ENCODE data around the gene CCDC88C.

Gene CCDC88C

DNA sequence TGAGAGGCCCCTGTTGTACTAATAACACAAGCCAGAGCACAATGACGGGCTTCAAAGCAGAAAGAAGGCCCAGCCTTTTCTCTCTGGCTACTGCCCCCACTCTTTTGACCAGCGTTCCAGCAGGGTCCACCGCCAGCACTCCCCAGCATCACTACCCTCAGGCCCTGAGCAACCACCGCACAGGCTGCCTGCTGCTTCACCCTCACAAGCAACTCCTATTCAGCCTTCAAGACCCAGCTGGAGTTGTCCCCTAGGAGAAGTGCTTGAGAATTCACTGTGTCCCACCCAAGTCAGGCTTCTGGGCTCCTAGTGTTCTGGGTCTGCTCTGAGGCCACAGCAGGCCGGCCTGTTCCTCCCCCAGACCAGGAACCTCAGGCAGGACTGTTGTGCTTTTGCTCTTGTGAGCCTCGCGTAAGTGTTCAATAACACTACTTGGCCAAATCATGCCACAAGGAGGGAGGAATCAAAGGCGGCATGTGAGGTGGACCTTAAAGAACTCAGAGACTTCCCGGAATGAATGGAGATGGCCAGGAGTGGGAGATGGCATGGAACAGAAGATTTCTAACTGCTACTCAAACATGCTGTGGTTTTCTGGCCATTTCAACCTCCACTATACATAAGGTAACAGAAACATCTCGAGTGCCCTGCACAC, 89.8 kb downstream of the CCDC88C start:
- 89% methylated on average over 8 of the region's 10 CpGs for WGBS

DNA sequence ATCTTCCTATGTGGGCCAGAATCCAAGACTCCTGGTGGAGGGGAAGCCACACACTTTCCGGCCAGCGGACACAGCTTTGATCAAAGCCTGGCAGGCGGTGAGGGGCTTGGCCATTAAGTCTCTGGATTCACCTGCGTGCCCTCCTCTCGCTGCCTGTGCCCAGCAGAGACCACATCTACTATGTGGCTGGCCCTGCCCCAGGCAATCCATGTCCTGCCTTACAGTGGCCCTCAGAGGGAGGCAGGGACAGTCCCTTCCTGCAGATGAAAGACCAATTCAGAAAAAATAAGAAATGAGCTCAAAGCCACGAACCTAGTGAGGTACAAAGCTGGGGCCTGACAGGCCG, 90.4 kb downstream of the CCDC88C start:
- H3K79me1 ChIP-seq (replicated peaks; ENCODE audit: low read length, poor library complexity, severe bottlenecking) = no peaks in the 10 kb centered on the region
- H2AFZ ChIP-seq (ENCODE audit: low read depth, low read length) = no peak overlapping the region
- no peak overlapping the region for H4K8ac ChIP-seq (ENCODE audit: low read length)
- no peak for DNase-seq
- H4K91ac ChIP-seq (ENCODE audit: low read length) = no peak overlapping the region
- H3K27me3 ChIP-seq (ENCODE audit: control insufficient read depth in 1 of 2, insufficient read depth in 1 of 2, low read length in 2 of 2) = peaks cover 3 to 85% of the 10 kb centered on the region in 2 experiments
- H3K9me3 ChIP-seq (ENCODE audit: control insufficient read depth, low read length) = no peaks in the 10 kb centered on the region
- H3K4ac ChIP-seq (ENCODE audit: low read depth in 1 of 2, low read length in 2 of 2) = no peak overlapping the region
- H3K23ac ChIP-seq (ENCODE audit: low read length in 2 of 2) = no peak overlapping the region
- H3K4me3 ChIP-seq (ENCODE audit: insufficient read depth in 1 of 2, low read depth in 1 of 2, low read length in 2 of 2) = no peak overlapping the region
- 86% methylated on average over 7 of the region's 7 CpGs for WGBS
- H3K4me2 ChIP-seq (ENCODE audit: low read length, poor library complexity, severe bottlenecking) = no peak overlapping the region
- H3K14ac ChIP-seq (ENCODE audit: low read length in 2 of 2) = peak overlapping the region in 1 of 2 experiments; percentile 61
- H2BK5ac ChIP-seq (ENCODE audit: low read depth, low read length, poor library complexity, severe bottlenecking) = no peak overlapping the region
- peaks cover 0 to 3% of the 10 kb centered on the region in 2 experiments for H3K36me3 ChIP-seq (ENCODE audit: control insufficient read depth in 1 of 2, insufficient read depth in 2 of 2, low read depth in 1 of 2, low read length in 2 of 2)
- no peak overlapping the region for H3K27ac ChIP-seq (ENCODE audit: low read length, poor library complexity, severe bottlenecking)
- no peak overlapping the region for H2BK12ac ChIP-seq (ENCODE audit: low read length in 2 of 2)
- no peak overlapping the region for H3K18ac ChIP-seq (ENCODE audit: low read depth in 1 of 2, low read length in 2 of 2)
- no peak overlapping the region for H2AK5ac ChIP-seq (ENCODE audit: low read length, severe bottlenecking)
- H3K4me1 ChIP-seq (ENCODE audit: control insufficient read depth, insufficient read depth, low read depth, low read length) = peaks cover 5% of the 10 kb centered on the region
- H3K9ac ChIP-seq (ENCODE audit: low read length) = no peak overlapping the region
- no peak overlapping the region for H2BK120ac ChIP-seq (ENCODE audit: low read depth, low read length)
- no peak overlapping the region for H2BK15ac ChIP-seq (ENCODE audit: low read depth, poor library complexity, severe bottlenecking)

More for the DNA sequence above, 89.8 kb downstream of the CCDC88C start:
- peaks cover 0 to 3% of the 10 kb centered on the region in 2 experiments for H3K36me3 ChIP-seq (ENCODE audit: control insufficient read depth in 1 of 2, insufficient read depth in 2 of 2, low read depth in 1 of 2, low read length in 2 of 2)
- H4K91ac ChIP-seq (ENCODE audit: low read length) = no peak overlapping the region
- no peak overlapping the region for H2BK5ac ChIP-seq (ENCODE audit: low read depth, low read length, poor library complexity, severe bottlenecking)
- no peak overlapping the region for H3K14ac ChIP-seq (ENCODE audit: low read length in 2 of 2)
- H4K8ac ChIP-seq (ENCODE audit: low read length) = no peak overlapping the region
- peaks cover 3 to 90% of the 10 kb centered on the region in 2 experiments for H3K27me3 ChIP-seq (ENCODE audit: control insufficient read depth in 1 of 2, insufficient read depth in 1 of 2, low read length in 2 of 2)
- H3K9ac ChIP-seq (ENCODE audit: low read length) = no peak overlapping the region
- H3K27ac ChIP-seq (ENCODE audit: low read length, poor library complexity, severe bottlenecking) = no peak overlapping the region
- H2BK15ac ChIP-seq (ENCODE audit: low read depth, poor library complexity, severe bottlenecking) = no peak overlapping the region
- H3K23ac ChIP-seq (ENCODE audit: low read length in 2 of 2) = no peak overlapping the region
- H2AFZ ChIP-seq (ENCODE audit: low read depth, low read length) = no peak overlapping the region
- H2BK12ac ChIP-seq (ENCODE audit: low read length in 2 of 2) = no peak overlapping the region
- H3K79me1 ChIP-seq (replicated peaks; ENCODE audit: low read length, poor library complexity, severe bottlenecking) = no peaks in the 10 kb centered on the region
- no peak overlapping the region for H2BK120ac ChIP-seq (ENCODE audit: low read depth, low read length)
- no peak overlapping the region for H3K4me3 ChIP-seq (ENCODE audit: insufficient read depth in 1 of 2, low read depth in 1 of 2, low read length in 2 of 2)
- H2AK5ac ChIP-seq (ENCODE audit: low read length, severe bottlenecking) = no peak overlapping the region
- H3K4me2 ChIP-seq (ENCODE audit: low read length, poor library complexity, severe bottlenecking) = no peak overlapping the region
- no peak overlapping the region for H3K4ac ChIP-seq (ENCODE audit: low read depth in 1 of 2, low read length in 2 of 2)
- peaks cover 5% of the 10 kb centered on the region for H3K4me1 ChIP-seq (ENCODE audit: control insufficient read depth, insufficient read depth, low read depth, low read length)
- H3K18ac ChIP-seq (ENCODE audit: low read depth in 1 of 2, low read length in 2 of 2) = no peak overlapping the region
- H3K9me3 ChIP-seq (ENCODE audit: control insufficient read depth, low read length) = no peaks in the 10 kb centered on the region
- DNase-seq = no peak

DNA sequence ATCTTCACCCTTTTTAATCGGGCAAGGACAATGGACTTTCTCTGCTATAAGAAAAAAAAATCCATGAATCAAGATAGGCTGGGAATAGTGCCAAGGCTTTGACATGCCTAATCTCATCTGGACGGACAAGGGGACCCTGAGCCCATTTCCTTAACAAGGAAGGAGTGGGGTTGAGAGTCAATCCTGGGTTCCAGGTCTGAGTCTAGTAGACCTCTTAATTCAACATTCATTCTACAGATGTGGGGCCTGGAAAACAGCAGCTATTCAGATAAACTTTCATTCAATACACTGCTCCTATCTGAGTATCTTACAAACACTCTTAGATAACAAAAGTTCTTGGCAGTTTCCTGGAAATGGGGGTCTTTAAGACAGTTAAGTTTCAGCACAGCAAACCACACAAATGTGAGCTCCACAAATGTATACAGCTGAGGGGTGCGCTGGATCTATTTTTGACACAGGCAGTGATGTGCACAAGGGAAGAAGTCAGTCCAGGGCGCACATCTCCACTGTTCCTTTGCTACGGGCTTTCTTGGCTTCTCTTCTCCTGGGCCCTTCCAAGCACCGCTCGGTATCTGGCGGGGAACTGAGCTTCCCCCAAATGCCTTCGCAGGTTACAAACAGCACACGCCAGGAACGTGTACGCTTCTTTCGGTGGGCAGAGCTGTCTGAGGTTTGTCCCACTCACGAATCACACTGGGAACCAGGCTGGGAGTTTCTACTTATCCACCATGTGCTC, 90.9 kb downstream of the CCDC88C start:
- no peak overlapping the region for H3K14ac ChIP-seq (ENCODE audit: low read length in 2 of 2)
- peaks cover 0 to 3% of the 10 kb centered on the region in 2 experiments for H3K36me3 ChIP-seq (ENCODE audit: control insufficient read depth in 1 of 2, insufficient read depth in 2 of 2, low read depth in 1 of 2, low read length in 2 of 2)
- H2BK15ac ChIP-seq (ENCODE audit: low read depth, poor library complexity, severe bottlenecking) = no peak overlapping the region
- H3K4me3 ChIP-seq (ENCODE audit: insufficient read depth in 1 of 2, low read depth in 1 of 2, low read length in 2 of 2) = no peak overlapping the region
- H3K18ac ChIP-seq (ENCODE audit: low read depth in 1 of 2, low read length in 2 of 2) = no peak overlapping the region
- no peak overlapping the region for H3K9ac ChIP-seq (ENCODE audit: low read length)
- no peak overlapping the region for H3K23ac ChIP-seq (ENCODE audit: low read length in 2 of 2)
- no peak overlapping the region for H2BK5ac ChIP-seq (ENCODE audit: low read depth, low read length, poor library complexity, severe bottlenecking)
- H3K79me1 ChIP-seq (replicated peaks; ENCODE audit: low read length, poor library complexity, severe bottlenecking) = no peaks in the 10 kb centered on the region
- DNase-seq = no peak
- H2BK120ac ChIP-seq (ENCODE audit: low read depth, low read length) = no peak overlapping the region
- H4K91ac ChIP-seq (ENCODE audit: low read length) = no peak overlapping the region
- WGBS = 93% methylated on average over 14 of the region's 14 CpGs
- no peaks in the 10 kb centered on the region for H3K9me3 ChIP-seq (ENCODE audit: control insufficient read depth, low read length)
- H3K4ac ChIP-seq (ENCODE audit: low read depth in 1 of 2, low read length in 2 of 2) = no peak overlapping the region
- no peak overlapping the region for H2AFZ ChIP-seq (ENCODE audit: low read depth, low read length)
- no peak overlapping the region for H4K8ac ChIP-seq (ENCODE audit: low read length)
- H3K4me1 ChIP-seq (ENCODE audit: control insufficient read depth, insufficient read depth, low read depth, low read length) = peaks cover 5% of the 10 kb centered on the region
- H3K4me2 ChIP-seq (ENCODE audit: low read length, poor library complexity, severe bottlenecking) = no peak overlapping the region
- peaks cover 0 to 85% of the 10 kb centered on the region in 2 experiments for H3K27me3 ChIP-seq (ENCODE audit: control insufficient read depth in 1 of 2, insufficient read depth in 1 of 2, low read length in 2 of 2)
- no peak overlapping the region for H3K27ac ChIP-seq (ENCODE audit: low read length, poor library complexity, severe bottlenecking)
- H2BK12ac ChIP-seq (ENCODE audit: low read length in 2 of 2) = no peak overlapping the region
- H2AK5ac ChIP-seq (ENCODE audit: low read length, severe bottlenecking) = no peak overlapping the region

Data from mesenchymal stem cell (in vitro differentiated cells and primary cell).